ENCODE measurements around the gene COL5A1.

DNA sequence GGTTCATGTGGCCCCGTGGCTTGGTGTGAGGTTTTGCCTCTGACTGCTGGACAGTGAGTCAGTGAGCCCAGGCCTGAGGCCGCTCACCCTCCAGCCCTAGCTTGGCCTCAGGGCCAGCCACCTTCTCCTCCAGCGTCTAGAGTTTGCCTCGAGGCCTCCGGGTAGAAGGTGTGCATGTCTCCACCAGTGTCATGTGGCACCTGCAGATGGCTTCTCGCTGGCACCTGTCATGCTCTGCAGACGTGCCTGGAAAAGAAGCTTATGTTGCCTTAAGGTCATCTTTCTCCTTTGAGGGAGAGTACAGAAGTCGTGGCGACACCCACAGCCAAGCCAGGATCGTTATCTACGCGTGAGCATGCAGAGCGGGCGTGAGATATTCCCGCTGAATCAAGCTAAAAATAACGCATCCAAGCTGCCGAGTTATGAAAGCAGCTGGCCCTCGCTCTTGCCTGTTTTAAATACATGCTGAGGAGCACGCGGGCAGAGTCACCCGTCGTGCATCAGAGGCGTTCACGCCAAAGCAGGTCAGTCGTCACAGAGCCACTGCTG, 159.3 kb downstream of the COL5A1 start:
- TF ChIP-seq, protein P1, sequence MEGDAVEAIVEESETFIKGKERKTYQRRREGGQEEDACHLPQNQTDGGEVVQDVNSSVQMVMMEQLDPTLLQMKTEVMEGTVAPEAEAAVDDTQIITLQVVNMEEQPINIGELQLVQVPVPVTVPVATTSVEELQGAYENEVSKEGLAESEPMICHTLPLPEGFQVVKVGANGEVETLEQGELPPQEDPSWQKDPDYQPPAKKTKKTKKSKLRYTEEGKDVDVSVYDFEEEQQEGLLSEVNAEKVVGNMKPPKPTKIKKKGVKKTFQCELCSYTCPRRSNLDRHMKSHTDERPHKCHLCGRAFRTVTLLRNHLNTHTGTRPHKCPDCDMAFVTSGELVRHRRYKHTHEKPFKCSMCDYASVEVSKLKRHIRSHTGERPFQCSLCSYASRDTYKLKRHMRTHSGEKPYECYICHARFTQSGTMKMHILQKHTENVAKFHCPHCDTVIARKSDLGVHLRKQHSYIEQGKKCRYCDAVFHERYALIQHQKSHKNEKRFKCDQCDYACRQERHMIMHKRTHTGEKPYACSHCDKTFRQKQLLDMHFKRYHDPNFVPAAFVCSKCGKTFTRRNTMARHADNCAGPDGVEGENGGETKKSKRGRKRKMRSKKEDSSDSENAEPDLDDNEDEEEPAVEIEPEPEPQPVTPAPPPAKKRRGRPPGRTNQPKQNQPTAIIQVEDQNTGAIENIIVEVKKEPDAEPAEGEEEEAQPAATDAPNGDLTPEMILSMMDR (IDR thresholded peaks at IDR 0.05; ENCODE audit: insufficient read depth, low read length), result no peak
- no peak for TF ChIP-seq SPI1 (IDR thresholded peaks at IDR 0.05; ENCODE audit: borderline replicate concordance, low read depth)
- TF ChIP-seq POLR2AphosphoS5 (IDR thresholded peaks at IDR 0.05; ENCODE audit: low read depth), result no peak
- no peak for TF ChIP-seq GABPA (IDR thresholded peaks at IDR 0.05; ENCODE audit: low read depth)

Data from HL-60 (cell line).